Measurements from ENCODE around the gene UFC1. TPM values are rescaled to one million over a fixed set of nuclear protein-coding genes. Genes with fewer than 3 reads are reported as not detected.
A peak's percentile ranks its signal among the peaks of the same experiment; 100 is the strongest.

Gene UFC1
- total and polyA plus RNA-seq, 9 donors: 63.2 to 209 (median 107) TPM

DNA sequence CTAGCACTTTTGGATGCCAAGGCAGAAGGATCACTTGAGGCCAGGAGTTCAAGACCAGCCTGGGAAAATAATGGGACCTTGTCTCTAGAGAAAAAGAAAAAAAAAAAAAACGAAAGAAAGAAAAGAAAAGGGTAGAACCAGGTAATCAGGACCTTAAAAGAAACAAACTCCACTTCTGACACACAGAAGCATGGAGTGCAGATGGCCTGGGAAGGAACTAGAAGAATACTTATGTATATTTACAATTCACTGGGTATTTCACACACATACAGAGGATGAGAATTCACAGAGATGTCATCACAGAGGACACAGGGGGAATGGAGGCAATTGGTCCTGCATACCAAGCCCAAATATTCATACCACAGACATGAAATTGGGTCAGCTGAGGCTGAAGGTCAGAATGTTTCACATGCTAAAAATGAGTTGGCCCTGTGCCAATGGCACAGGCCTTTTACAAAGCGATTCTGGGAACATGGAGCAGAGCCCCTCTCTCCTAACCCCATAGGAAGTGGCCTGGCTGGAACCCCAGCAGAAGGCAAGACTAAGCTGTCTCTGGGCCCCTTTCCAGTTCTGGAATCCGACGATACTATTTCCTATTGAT is 19.1 kb downstream of the UFC1 start:
- Histone ChIP-seq H3K36me3 (no peaks in the 10 kb centered on the region), H3K4me3 (no peak overlapping the region), H3K27ac (no peak overlapping the region), H3K9me3 (no peaks in the 10 kb centered on the region), H3K4me1 (ENCODE audit: insufficient read depth) (peaks cover 6% of the 10 kb centered on the region), H3K27me3 (no peaks in the 10 kb centered on the region)
- WGBS, 3 donors: 19 to 33% (median 20%) methylated on average over 4 of the region's 4 CpGs
- intact Hi-C loops (cut with DNase I): no loop called here
- TF ChIP-seq, protein P1, sequence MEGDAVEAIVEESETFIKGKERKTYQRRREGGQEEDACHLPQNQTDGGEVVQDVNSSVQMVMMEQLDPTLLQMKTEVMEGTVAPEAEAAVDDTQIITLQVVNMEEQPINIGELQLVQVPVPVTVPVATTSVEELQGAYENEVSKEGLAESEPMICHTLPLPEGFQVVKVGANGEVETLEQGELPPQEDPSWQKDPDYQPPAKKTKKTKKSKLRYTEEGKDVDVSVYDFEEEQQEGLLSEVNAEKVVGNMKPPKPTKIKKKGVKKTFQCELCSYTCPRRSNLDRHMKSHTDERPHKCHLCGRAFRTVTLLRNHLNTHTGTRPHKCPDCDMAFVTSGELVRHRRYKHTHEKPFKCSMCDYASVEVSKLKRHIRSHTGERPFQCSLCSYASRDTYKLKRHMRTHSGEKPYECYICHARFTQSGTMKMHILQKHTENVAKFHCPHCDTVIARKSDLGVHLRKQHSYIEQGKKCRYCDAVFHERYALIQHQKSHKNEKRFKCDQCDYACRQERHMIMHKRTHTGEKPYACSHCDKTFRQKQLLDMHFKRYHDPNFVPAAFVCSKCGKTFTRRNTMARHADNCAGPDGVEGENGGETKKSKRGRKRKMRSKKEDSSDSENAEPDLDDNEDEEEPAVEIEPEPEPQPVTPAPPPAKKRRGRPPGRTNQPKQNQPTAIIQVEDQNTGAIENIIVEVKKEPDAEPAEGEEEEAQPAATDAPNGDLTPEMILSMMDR (IDR thresholded peaks at IDR 0.05): no peak
- TF ChIP-seq POLR2A (IDR thresholded peaks at IDR 0.05) (no peak), EP300 (IDR thresholded peaks at IDR 0.05) (no peak)
- peak in 1 of 5 donors; percentile 53 for DNase-seq

DNA sequence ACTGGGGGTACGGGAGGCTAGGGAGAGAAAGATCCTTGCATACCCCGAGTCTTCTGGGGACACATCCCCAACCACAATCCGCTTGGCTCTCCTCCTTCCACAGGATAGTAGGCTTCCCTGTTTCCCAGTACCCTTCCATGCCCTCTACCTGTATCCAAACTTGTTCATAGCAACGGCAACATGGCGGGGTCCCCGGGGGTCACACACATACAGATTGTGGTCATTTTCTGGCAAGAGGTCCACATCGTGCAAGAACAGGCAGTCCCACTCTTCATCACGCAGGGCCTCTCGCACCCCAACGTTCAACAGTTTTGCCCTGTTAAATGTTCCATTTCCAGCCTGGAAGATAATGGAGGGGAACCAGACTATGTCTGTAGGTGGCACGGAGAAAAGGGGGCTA is 19.9 kb downstream of the UFC1 start:
- TF ChIP-seq EP300 (IDR thresholded peaks at IDR 0.05) (no peak), POLR2A (IDR thresholded peaks at IDR 0.05) (no peak)
- TF ChIP-seq, protein P1 (IDR thresholded peaks at IDR 0.05): no peak
- intact Hi-C loops (cut with DNase I): no loop called here
- H3K27me3 ChIP-seq: no peaks in the 10 kb centered on the region
- H3K36me3 ChIP-seq: no peaks in the 10 kb centered on the region
- peaks cover 6% of the 10 kb centered on the region for H3K4me1 ChIP-seq (ENCODE audit: insufficient read depth)
- no peak overlapping the region for H3K27ac ChIP-seq
- 87 to 92% (median 88%) methylated on average over 11 of the region's 11 CpGs for WGBS, 3 donors
- no peak overlapping the region for H3K4me3 ChIP-seq
- H3K9me3 ChIP-seq: no peaks in the 10 kb centered on the region
- DNase-seq: peak in 1 of 5 donors; percentile 21

DNA sequence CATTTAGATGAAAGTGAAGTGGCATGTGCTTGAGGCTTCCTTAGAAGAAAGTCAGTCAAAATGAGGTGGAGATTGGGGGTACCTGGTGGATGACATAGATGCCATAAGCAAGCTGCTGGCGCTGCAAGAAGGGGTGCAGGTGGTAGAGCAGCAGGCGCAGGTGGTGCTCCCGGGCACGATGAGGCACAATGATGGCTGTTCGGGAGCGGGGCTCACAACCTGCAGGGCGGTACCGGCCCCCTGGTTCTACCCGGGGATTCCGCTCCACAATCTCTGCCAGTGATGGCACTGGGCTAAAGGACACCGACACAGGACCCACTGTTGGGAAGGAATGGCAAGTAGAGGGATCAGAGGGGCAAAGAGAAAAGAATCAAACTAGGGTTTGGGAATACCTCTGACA is 21.1 kb downstream of the UFC1 start:
- H3K27ac ChIP-seq: no peak overlapping the region
- 89 to 93% (median 91%) methylated on average over 11 of the region's 11 CpGs for WGBS, 3 donors
- peak in 1 of 5 donors; percentile 33 for DNase-seq

DNA sequence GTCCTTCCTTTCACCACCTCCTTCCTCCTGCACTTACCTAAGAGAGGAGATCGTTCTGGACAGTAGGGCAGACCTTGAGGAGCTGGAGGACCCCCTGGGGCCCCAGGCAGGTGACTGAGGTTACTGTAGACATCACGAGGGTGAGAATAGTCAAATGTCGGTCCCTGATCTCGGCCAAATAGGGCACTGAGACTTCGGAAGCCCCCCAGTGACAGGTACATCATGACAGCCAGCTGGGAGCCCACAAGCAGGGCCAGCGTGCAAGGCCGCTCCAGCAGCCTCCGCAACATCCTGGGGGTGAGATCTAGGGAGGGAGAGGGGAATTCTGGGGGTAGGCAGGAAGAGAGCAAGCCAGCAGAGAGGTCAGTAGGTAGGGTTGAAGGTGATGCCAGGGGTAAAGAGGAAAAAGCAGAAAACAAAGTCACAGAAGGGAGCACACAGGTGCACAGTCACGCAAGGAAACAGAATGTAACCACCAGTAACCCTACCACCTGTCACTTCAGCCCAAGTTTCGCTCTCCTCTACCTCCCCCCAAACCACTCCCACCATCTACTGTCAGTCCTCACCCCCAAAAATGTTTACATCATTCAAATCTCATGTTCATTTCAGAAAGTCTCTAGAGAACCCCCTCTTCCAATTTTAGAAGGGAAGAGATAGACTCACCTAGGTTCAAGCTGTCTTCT is 22.1 kb downstream of the UFC1 start:
- Histone ChIP-seq H3K4me1 (ENCODE audit: insufficient read depth) (peaks cover 6% of the 10 kb centered on the region), H3K36me3 (no peaks in the 10 kb centered on the region), H3K27me3 (no peaks in the 10 kb centered on the region), H3K4me3 (peak overlapping the region; percentile 87), H3K9me3 (no peaks in the 10 kb centered on the region), H3K27ac (no peak overlapping the region)
- DNase-seq: peak in 1 of 5 donors; percentile 31
- WGBS, 3 donors: 79 to 88% (median 81%) methylated on average over 10 of the region's 10 CpGs
- TF ChIP-seq EP300 (IDR thresholded peaks at IDR 0.05) (no peak), POLR2A (IDR thresholded peaks at IDR 0.05) (no peak)
- TF ChIP-seq, protein P1 (IDR thresholded peaks at IDR 0.05): no peak
- intact Hi-C loops (cut with DNase I): no loop called here

More for the DNA sequence above, 21.1 kb downstream of the UFC1 start:
- Histone ChIP-seq H3K36me3 (no peaks in the 10 kb centered on the region), H3K4me1 (ENCODE audit: insufficient read depth) (peaks cover 6% of the 10 kb centered on the region), H3K27me3 (no peaks in the 10 kb centered on the region), H3K9me3 (no peaks in the 10 kb centered on the region), H3K4me3 (no peak overlapping the region)
- no peak for TF ChIP-seq POLR2A (IDR thresholded peaks at IDR 0.05)
- no peak for TF ChIP-seq EP300 (IDR thresholded peaks at IDR 0.05)
- TF ChIP-seq, protein P1 (IDR thresholded peaks at IDR 0.05): no peak
- intact Hi-C loops (cut with DNase I): no loop called here
